Measurements from ENCODE around the gene NUP160. TPM values are rescaled to one million over a fixed set of nuclear protein-coding genes. Genes with fewer than 3 reads are reported as not detected.

NUP160 gene
- polyA plus RNA-seq, 3 donors: 10.6 to 15.7 (median 10.9) TPM

GRCh38 chr11:47854667-47855066 is 6.5 kb upstream of the NUP160 start:
- Histone ChIP-seq H2AFZ (ENCODE audit: insufficient read depth, low read depth, low read length, poor library complexity, severe bottlenecking) (no peak overlapping the region), H3K9me3 (replicated peaks in 1 of 2; ENCODE audit: control insufficient read depth in 1 of 2, insufficient read depth in 1 of 2, low read length in 2 of 2) (no peaks in the 10 kb centered on the region), H3K79me2 (ENCODE audit: insufficient read depth, low read length) (no peaks in the 10 kb centered on the region), H3K4me1 (ENCODE audit: control insufficient read depth in 1 of 2, insufficient read depth in 2 of 2, low read length in 2 of 2) (peaks cover 7 to 13% of the 10 kb centered on the region in 2 donors), H3K9ac (ENCODE audit: insufficient read depth, low read length, poor library complexity, severe bottlenecking) (no peak overlapping the region), H3K4me2 (replicated peaks; ENCODE audit: extremely low read depth, low read length, poor library complexity, severe bottlenecking) (no peak overlapping the region), H3K4me3 (replicated peaks in 1 of 3; ENCODE audit: low read depth in 2 of 3, low read length in 3 of 3) (no peak overlapping the region), H3K27me3 (ENCODE audit: control insufficient read depth in 2 of 2, insufficient read depth in 2 of 2, low read length in 2 of 2) (no peaks in the 10 kb centered on the region), H4K20me1 (ENCODE audit: insufficient read depth, low read length) (no peaks in the 10 kb centered on the region), H3K36me3 (replicated peaks in 1 of 2; ENCODE audit: control insufficient read depth in 1 of 2, insufficient read depth in 2 of 2, low read length in 2 of 2) (no peaks in the 10 kb centered on the region), H3K27ac (ENCODE audit: low read depth in 1 of 2, low read length in 2 of 2) (no peak overlapping the region)
- no peak overlapping the region for H3K4me3 Mint-ChIP-seq
- WGBS (ENCODE audit: insufficient coverage): no CpG with 5 or more reads among the region's 3 CpGs
- H3K36me3 Mint-ChIP-seq: no peaks in the 10 kb centered on the region
- no peaks in the 10 kb centered on the region for H3K9me3 Mint-ChIP-seq
- no peak overlapping the region for H3K27ac Mint-ChIP-seq
- peaks cover 0 to 4% (median 1%) of the 10 kb centered on the region in 3 donors for H3K27me3 Mint-ChIP-seq (ENCODE audit: low read depth in 3 of 3)
- TF ChIP-seq CTCF (IDR thresholded peaks at IDR 0.05): no peak
- no peak for DNase-seq
- intact Hi-C loops (cut with micrococcal nuclease): no loop called here
- peaks cover 20% of the 10 kb centered on the region for H3K4me1 Mint-ChIP-seq

- no peak overlapping the region for H3K27ac ChIP-seq (ENCODE audit: low read depth in 1 of 2, low read length in 2 of 2)
These were observed 3.9 kb upstream of the NUP160 start for GRCh38 chr11:47852053-47852452.

More at GRCh38 chr11:47852053-47852452, 3.9 kb upstream of the NUP160 start:
- TF ChIP-seq CTCF (IDR thresholded peaks at IDR 0.05): no peak
- Mint-ChIP-seq H3K27ac (no peak overlapping the region), H3K36me3 (no peaks in the 10 kb centered on the region), H3K4me3 (no peak overlapping the region), H3K27me3 (ENCODE audit: low read depth in 3 of 3) (peaks cover 0 to 2% (median 0%) of the 10 kb centered on the region in 3 donors), H3K9me3 (no peaks in the 10 kb centered on the region), H3K4me1 (peaks cover 20% of the 10 kb centered on the region)
- H3K4me1 ChIP-seq (ENCODE audit: control insufficient read depth in 1 of 2, insufficient read depth in 2 of 2, low read length in 2 of 2): peaks cover 19% of the 10 kb centered on the region in 2 donors
- no peak overlapping the region for H2AFZ ChIP-seq (ENCODE audit: insufficient read depth, low read depth, low read length, poor library complexity, severe bottlenecking)
- H3K4me2 ChIP-seq (replicated peaks; ENCODE audit: extremely low read depth, low read length, poor library complexity, severe bottlenecking): no peak overlapping the region
- H3K36me3 ChIP-seq (replicated peaks in 1 of 2; ENCODE audit: control insufficient read depth in 1 of 2, insufficient read depth in 2 of 2, low read length in 2 of 2): no peaks in the 10 kb centered on the region
- no peaks in the 10 kb centered on the region for H3K9me3 ChIP-seq (replicated peaks in 1 of 2; ENCODE audit: control insufficient read depth in 1 of 2, insufficient read depth in 1 of 2, low read length in 2 of 2)
- no peak for DNase-seq
- no peak overlapping the region for H3K9ac ChIP-seq (ENCODE audit: insufficient read depth, low read length, poor library complexity, severe bottlenecking)
- WGBS (ENCODE audit: insufficient coverage): 100% methylated on average over 5 of the region's 6 CpGs
- intact Hi-C loops (cut with micrococcal nuclease): no loop called here
- H3K79me2 ChIP-seq (ENCODE audit: insufficient read depth, low read length): peaks cover 11% of the 10 kb centered on the region
- no peaks in the 10 kb centered on the region for H4K20me1 ChIP-seq (ENCODE audit: insufficient read depth, low read length)
- H3K4me3 ChIP-seq (replicated peaks in 1 of 3; ENCODE audit: low read depth in 2 of 3, low read length in 3 of 3): no peak overlapping the region
- H3K27me3 ChIP-seq (ENCODE audit: control insufficient read depth in 2 of 2, insufficient read depth in 2 of 2, low read length in 2 of 2): no peaks in the 10 kb centered on the region
